HepG2 (cell line): Measurements from ENCODE around the gene HAGH. TPM values are rescaled to one million over a fixed set of nuclear protein-coding genes. Genes with fewer than 3 reads are reported as not detected.

ENCODE experiments used
- ATF7-NPFF ChIP-seq: sonication (generic); formaldehyde crosslinking; IDR thresholded peaks from 2 replicates; pipeline ENCODE4 v1.8.1; 2023; ENCODE audit warnings: mild to moderate bottlenecking, low read depth, missing genetic modification reagents, moderate library complexity
- ATRX ChIP-seq: sonication (generic); formaldehyde crosslinking; IDR thresholded peaks from 2 replicates; pipeline ENCODE4 v1.4.0; 2020; ENCODE audit warnings: missing genetic modification reagents, borderline replicate concordance
- FOXA3 ChIP-seq: IDR thresholded peaks from 2 replicates; pipeline ENCODE4 v1.6.1; 2016; ENCODE audit warnings: missing genetic modification reagents, missing compliant biosample characterization
- FOXC1 ChIP-seq: sonication (generic); formaldehyde crosslinking; IDR thresholded peaks from 2 replicates; pipeline ENCODE4 v1.8.0; 2022; ENCODE audit warnings: mild to moderate bottlenecking, missing genetic modification reagents, borderline replicate concordance
- FOXJ3 ChIP-seq: sonication (generic); formaldehyde crosslinking; IDR thresholded peaks from 2 replicates; pipeline ENCODE4 v1.4.0; 2020; ENCODE audit warnings: missing genetic modification reagents, mild to moderate bottlenecking, borderline replicate concordance
- FOXP1 ChIP-seq, 2 experiments: fragments of 450-650 bp in 1 of 2; IDR thresholded peaks; 2 replicates each; pipeline ENCODE4 v1.6.1; 2017 to 2018; ENCODE audit warnings: antibody characterized with exemption in 1 of 2
- GTF3A ChIP-seq: sonication (generic); formaldehyde crosslinking; conservative IDR thresholded peaks from 2 replicates; pipeline ENCODE4 v1.4.0; 2020; ENCODE audit warnings: mild to moderate bottlenecking, missing genetic modification reagents
- KLF16 ChIP-seq, 2 experiments: sonication (generic) in 1 of 2; formaldehyde crosslinking in 1 of 2; IDR thresholded peaks; 2 replicates each; pipeline versions ENCODE4 v1.6.1 to v1.8.0; 2016 to 2023; ENCODE audit warnings: missing genetic modification reagents in 2 of 2, missing compliant biosample characterization in 1 of 2
- NCOA5 ChIP-seq: sonication (generic); formaldehyde crosslinking; IDR thresholded peaks from 2 replicates; pipeline ENCODE4 v1.4.0; 2020; ENCODE audit warnings: missing genetic modification reagents
- PLRG1 ChIP-seq: fragments of 450-650 bp; conservative IDR thresholded peaks from 2 replicates; pipeline ENCODE4 v1.6.1; 2016
- RELA ChIP-seq: sonication (generic); formaldehyde crosslinking; IDR thresholded peaks from 2 replicates; pipeline ENCODE4 v1.4.0; 2020; ENCODE audit warnings: missing genetic modification reagents
- RFX3 ChIP-seq: IDR thresholded peaks from 2 replicates; pipeline ENCODE4 v1.6.1; 2016; ENCODE audit warnings: missing biosample characterization, missing genetic modification reagents
- SIX4 ChIP-seq: sonication (generic); formaldehyde crosslinking; IDR thresholded peaks from 2 replicates; pipeline ENCODE4 v1.4.0; 2020; ENCODE audit warnings: missing genetic modification reagents
- SMARCE1 ChIP-seq: fragments of 450-650 bp; IDR thresholded peaks from 2 replicates; pipeline ENCODE4 v1.6.1; 2017; ENCODE audit warnings: borderline replicate concordance
- ZMYM3 ChIP-seq: sonication (generic); formaldehyde crosslinking; IDR thresholded peaks from 2 replicates; pipeline ENCODE4 v1.5.1; 2020; ENCODE audit warnings: mild to moderate bottlenecking, missing genetic modification reagents
- ZNF251 ChIP-seq: sonication (generic); formaldehyde crosslinking; IDR thresholded peaks from 2 replicates; pipeline ENCODE4 v1.9.0; 2021; ENCODE audit warnings: mild to moderate bottlenecking, missing genetic modification reagents
- ZNF431 ChIP-seq: sonication (generic); formaldehyde crosslinking; IDR thresholded peaks from 2 replicates; pipeline ENCODE4 v1.9.0; 2022; ENCODE audit warnings: missing genetic modification reagents, low read depth, mild to moderate bottlenecking, borderline replicate concordance
- ZNF451 ChIP-seq: sonication (generic); formaldehyde crosslinking; IDR thresholded peaks from 2 replicates; pipeline ENCODE4 v1.5.0; 2020; ENCODE audit warnings: mild to moderate bottlenecking, missing genetic modification reagents
- ZNF556 ChIP-seq: sonication (generic); formaldehyde crosslinking; IDR thresholded peaks from 2 replicates; pipeline ENCODE4 v1.4.0; 2020; ENCODE audit warnings: mild to moderate bottlenecking, missing genetic modification reagents, borderline replicate concordance
- ZNF629 ChIP-seq: sonication (generic); formaldehyde crosslinking; conservative IDR thresholded peaks from 2 replicates; pipeline ENCODE4 v1.5.0; 2020; ENCODE audit warnings: missing genetic modification reagents
- ZNF670 ChIP-seq: sonication (generic); formaldehyde crosslinking; IDR thresholded peaks from 2 replicates; pipeline ENCODE4 v1.8.0; 2022; ENCODE audit warnings: mild to moderate bottlenecking, missing genetic modification reagents, borderline replicate concordance
- ZNF792 ChIP-seq: IDR thresholded peaks from 2 replicates; pipeline ENCODE4 v1.6.1; 2016
- polyA plus RNA-seq, 8 experiments: library from polyadenylated mRNA; depleted of rRNA in 3 of 8; stranded (reverse) in 7 of 8; unstranded in 1 of 8; fragments of >200 nt; fragmentation: Illumina TruSeq in 4 of 8; extraction: Trizol in 4 of 8; gene quantifications; 2 replicates each; pipeline versions ENCODE4 v1.2.1 to v1.2.3, GENCODE V29; 2011 to 2016; ENCODE audit warnings: low read depth in 4 of 8, missing spikeins in 1 of 8, mixed read lengths in 1 of 8; ENCODE audit not compliant: insufficient read depth in 1 of 8
- total RNA-seq, 5 experiments: library from RNA; depleted of rRNA; stranded (reverse); fragments of >200 nt; fragmentation: Illumina TruSeq; extraction: Trizol; gene quantifications; 2 replicates each; pipeline ENCODE4 v1.2.3, GENCODE V29; 2016; ENCODE audit warnings: low read depth in 1 of 5
- TF ChIP-seq, protein P1 (sequence below): sonication (generic); formaldehyde crosslinking; IDR thresholded peaks from 2 replicates; pipeline ENCODE4 v1.8.0; 2022; ENCODE audit warnings: mild to moderate bottlenecking, missing genetic modification reagents; ENCODE audit not compliant: insufficient replicate concordance
- TF ChIP-seq, protein P2 (sequence below): sonication (generic); formaldehyde crosslinking; conservative IDR thresholded peaks from 2 replicates; pipeline ENCODE4 v1.4.0; 2020; ENCODE audit warnings: missing genetic modification reagents
- TF ChIP-seq, protein P3 (sequence below): sonication (generic); formaldehyde crosslinking; IDR thresholded peaks from 2 replicates; pipeline ENCODE4 v1.4.0; 2020; ENCODE audit warnings: missing genetic modification reagents
- TF ChIP-seq, protein P4 (sequence below): sonication (generic); formaldehyde crosslinking; IDR thresholded peaks from 2 replicates; pipeline ENCODE4 v1.5.1; 2020; ENCODE audit warnings: mild to moderate bottlenecking, missing genetic modification reagents, moderate library complexity

The HAGH gene
- total and polyA plus RNA-seq, 2 of the 13 experiments (the other 11 are each of a cell fraction or from before 2014, with no cell fraction given), result 70.4 to 95.4 TPM

DNA sequence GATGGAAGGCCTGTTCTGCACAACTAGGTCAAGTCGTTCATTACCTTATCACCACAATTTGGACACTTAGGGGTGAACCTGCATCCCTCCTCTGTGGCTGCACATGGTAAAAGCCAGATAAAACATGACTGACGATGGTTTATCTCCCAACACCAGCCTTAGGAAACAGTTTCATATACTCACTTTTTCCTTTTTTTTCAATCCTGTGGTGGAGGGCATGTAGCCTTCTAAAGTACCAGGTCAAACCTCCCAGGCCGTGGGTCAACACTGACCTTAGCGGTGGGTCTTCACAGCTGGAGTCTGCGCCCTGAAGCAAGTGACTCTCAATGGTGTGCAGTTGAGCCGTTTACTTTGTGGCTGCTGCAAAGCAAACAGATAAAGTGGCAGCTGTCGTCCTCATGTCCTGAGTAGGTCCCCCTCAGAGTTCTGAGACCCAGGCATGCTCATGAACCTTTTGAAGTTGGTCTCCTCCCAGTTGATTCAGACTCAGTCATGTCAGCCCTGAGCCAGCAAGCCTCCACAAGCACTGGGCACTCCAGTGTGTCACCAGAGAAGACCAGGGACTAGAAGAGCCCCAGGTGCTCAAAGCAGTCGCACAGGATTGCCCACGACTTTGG, 6.3 kb upstream of the HAGH start (continued):
- TF ChIP-seq FOXC1 (CRISPR knock-in tag) (no peak), FOXP1 (IDR thresholded peaks at IDR 0.05) (no peak), FOXP1 (CRISPR knock-in tag; IDR thresholded peaks at IDR 0.05) (peak; percentile 48), NCOA5 (CRISPR knock-in tag) (no peak), FOXJ3 (CRISPR knock-in tag) (peak; percentile 69; the same call in 1 of the 2 replicates), PLRG1 (no peak), ZNF792 (CRISPR knock-in tag) (peak; percentile 90), FOXA3 (peak; percentile 88), RELA (CRISPR knock-in tag) (no peak), SMARCE1 (no peak), SIX4 (CRISPR knock-in tag) (no peak), ZNF629 (CRISPR knock-in tag) (peak; percentile 44; the same call in 1 of the 2 replicates), ZNF670 (CRISPR knock-in tag) (no peak), KLF16 (CRISPR knock-in tag; IDR thresholded peaks at IDR 0.05) (peak in 1 of 2 experiments; percentile 77; a peak in 2 of 4 replicates), ZNF431 (CRISPR knock-in tag) (no peak), ATRX (no peak), ZMYM3 (peak; percentile 84), ATF7-NPFF (CRISPR knock-in tag) (peak; percentile 29; the same call in 1 of the 2 replicates), ZNF451 (CRISPR knock-in tag) (0 out of 2 replicates have a peak, but pooled peaks have one; percentile 52), GTF3A (CRISPR knock-in tag) (no peak), RFX3 (CRISPR knock-in tag) (no peak), ZNF556 (CRISPR knock-in tag) (peak; percentile 73; the same call in 1 of the 2 replicates), ZNF251 (CRISPR knock-in tag) (no peak)
- TF ChIP-seq, protein P1, sequence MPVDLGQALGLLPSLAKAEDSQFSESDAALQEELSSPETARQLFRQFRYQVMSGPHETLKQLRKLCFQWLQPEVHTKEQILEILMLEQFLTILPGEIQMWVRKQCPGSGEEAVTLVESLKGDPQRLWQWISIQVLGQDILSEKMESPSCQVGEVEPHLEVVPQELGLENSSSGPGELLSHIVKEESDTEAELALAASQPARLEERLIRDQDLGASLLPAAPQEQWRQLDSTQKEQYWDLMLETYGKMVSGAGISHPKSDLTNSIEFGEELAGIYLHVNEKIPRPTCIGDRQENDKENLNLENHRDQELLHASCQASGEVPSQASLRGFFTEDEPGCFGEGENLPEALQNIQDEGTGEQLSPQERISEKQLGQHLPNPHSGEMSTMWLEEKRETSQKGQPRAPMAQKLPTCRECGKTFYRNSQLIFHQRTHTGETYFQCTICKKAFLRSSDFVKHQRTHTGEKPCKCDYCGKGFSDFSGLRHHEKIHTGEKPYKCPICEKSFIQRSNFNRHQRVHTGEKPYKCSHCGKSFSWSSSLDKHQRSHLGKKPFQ (CRISPR knock-in tag), result no peak
- TF ChIP-seq, protein P2, sequence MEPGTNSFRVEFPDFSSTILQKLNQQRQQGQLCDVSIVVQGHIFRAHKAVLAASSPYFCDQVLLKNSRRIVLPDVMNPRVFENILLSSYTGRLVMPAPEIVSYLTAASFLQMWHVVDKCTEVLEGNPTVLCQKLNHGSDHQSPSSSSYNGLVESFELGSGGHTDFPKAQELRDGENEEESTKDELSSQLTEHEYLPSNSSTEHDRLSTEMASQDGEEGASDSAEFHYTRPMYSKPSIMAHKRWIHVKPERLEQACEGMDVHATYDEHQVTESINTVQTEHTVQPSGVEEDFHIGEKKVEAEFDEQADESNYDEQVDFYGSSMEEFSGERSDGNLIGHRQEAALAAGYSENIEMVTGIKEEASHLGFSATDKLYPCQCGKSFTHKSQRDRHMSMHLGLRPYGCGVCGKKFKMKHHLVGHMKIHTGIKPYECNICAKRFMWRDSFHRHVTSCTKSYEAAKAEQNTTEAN (CRISPR knock-in tag), result peak; percentile 70; the same call in 1 of the 2 replicates
- TF ChIP-seq, protein P3, sequence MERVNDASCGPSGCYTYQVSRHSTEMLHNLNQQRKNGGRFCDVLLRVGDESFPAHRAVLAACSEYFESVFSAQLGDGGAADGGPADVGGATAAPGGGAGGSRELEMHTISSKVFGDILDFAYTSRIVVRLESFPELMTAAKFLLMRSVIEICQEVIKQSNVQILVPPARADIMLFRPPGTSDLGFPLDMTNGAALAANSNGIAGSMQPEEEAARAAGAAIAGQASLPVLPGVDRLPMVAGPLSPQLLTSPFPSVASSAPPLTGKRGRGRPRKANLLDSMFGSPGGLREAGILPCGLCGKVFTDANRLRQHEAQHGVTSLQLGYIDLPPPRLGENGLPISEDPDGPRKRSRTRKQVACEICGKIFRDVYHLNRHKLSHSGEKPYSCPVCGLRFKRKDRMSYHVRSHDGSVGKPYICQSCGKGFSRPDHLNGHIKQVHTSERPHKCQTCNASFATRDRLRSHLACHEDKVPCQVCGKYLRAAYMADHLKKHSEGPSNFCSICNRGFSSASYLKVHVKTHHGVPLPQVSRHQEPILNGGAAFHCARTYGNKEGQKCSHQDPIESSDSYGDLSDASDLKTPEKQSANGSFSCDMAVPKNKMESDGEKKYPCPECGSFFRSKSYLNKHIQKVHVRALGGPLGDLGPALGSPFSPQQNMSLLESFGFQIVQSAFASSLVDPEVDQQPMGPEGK (CRISPR knock-in tag), result peak; percentile 65
- TF ChIP-seq, protein P4, sequence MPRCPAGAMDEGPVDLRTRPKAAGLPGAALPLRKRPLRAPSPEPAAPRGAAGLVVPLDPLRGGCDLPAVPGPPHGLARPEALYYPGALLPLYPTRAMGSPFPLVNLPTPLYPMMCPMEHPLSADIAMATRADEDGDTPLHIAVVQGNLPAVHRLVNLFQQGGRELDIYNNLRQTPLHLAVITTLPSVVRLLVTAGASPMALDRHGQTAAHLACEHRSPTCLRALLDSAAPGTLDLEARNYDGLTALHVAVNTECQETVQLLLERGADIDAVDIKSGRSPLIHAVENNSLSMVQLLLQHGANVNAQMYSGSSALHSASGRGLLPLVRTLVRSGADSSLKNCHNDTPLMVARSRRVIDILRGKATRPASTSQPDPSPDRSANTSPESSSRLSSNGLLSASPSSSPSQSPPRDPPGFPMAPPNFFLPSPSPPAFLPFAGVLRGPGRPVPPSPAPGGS (CRISPR knock-in tag), result no peak
